GF-D8 (cell line): ENCODE measurements around the gene DIO3.

Experiments
- DNase-seq: peaks from one replicate; lab custom pipeline; 2025; lab: John Stamatoyannopoulos, UW

Gene DIO3

GRCh38 chr14:101583006-101583714, 21.9 kb downstream of the DIO3 start:
- DNase-seq: no peak

GRCh38 chr14:101583715-101584054, 22.4 kb downstream of the DIO3 start:
- no peak for DNase-seq

- DNase-seq: no peak
Observed at GRCh38 chr14:101584055-101584859, 23.0 kb downstream of the DIO3 start.

GRCh38 chr14:101585211-101585610, 23.9 kb downstream of the DIO3 start:
- DNase-seq: no peak

- DNase-seq: no peak
Observed at GRCh38 chr14:101586531-101587430, 25.5 kb downstream of the DIO3 start.

GRCh38 chr14:101587441-101587911, 26.2 kb downstream of the DIO3 start:
- DNase-seq: no peak

GRCh38 chr14:101588286-101588975, 27.1 kb downstream of the DIO3 start:
- DNase-seq: no peak

GRCh38 chr14:101588990-101589389, 27.7 kb downstream of the DIO3 start:
- DNase-seq: no peak

- DNase-seq: no peak
Observed at GRCh38 chr14:101589486-101590015, 28.3 kb downstream of the DIO3 start.

- DNase-seq: no peak
Observed at GRCh38 chr14:101590062-101590461, 28.8 kb downstream of the DIO3 start.

- no peak for DNase-seq
Observed at GRCh38 chr14:101590616-101591015, 29.3 kb downstream of the DIO3 start.

- no peak for DNase-seq
Observed at GRCh38 chr14:101591121-101591520, 29.8 kb downstream of the DIO3 start.

- no peak for DNase-seq
Observed at GRCh38 chr14:101591582-101591981, 30.3 kb downstream of the DIO3 start.

GRCh38 chr14:101593411-101594238, 32.3 kb downstream of the DIO3 start:
- DNase-seq: no peak

- DNase-seq: no peak
Observed at GRCh38 chr14:101594511-101595148, 33.3 kb downstream of the DIO3 start.

- no peak for DNase-seq
Observed at GRCh38 chr14:101595349-101595748, 34.1 kb downstream of the DIO3 start.

GRCh38 chr14:101595887-101596721, 34.8 kb downstream of the DIO3 start:
- DNase-seq: peak; percentile 1

- no peak for DNase-seq
Observed at GRCh38 chr14:101596742-101597141, 35.4 kb downstream of the DIO3 start.

- no peak for DNase-seq
Observed at GRCh38 chr14:101598159-101598558, 36.9 kb downstream of the DIO3 start.
